GM12873 (cell line): ENCODE measurements around the gene CFAP61.

ENCODE experiments used
- TF ChIP-seq, protein P1 (sequence below): IDR thresholded peaks from 2 replicates; pipeline ENCODE4 v1.5.1; 2012; ENCODE audit warnings: low read depth, mild to moderate bottlenecking, moderate library complexity, low read length, control low read depth; ENCODE audit not compliant: insufficient read depth; ENCODE audit errors: missing control alignments

The CFAP61 gene

DNA sequence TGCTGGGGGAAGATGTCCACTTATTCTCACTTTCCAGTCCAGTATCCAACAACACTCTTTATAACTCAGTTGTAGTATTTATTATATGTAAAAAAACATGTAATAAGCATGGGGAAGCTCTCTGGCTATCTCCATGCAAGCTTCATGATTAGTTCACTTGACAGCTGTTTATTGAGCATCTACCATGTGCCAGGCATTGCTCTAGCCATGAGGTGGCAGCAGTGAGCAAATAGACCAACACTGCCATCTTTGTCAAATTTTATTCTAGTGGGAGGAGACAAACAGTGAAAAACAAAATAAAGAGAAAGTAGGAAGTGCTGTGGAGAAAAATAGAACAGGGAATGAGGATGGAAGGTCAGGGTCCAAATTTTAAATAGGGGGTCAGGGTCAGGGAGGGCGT is 131.8 kb downstream of the CFAP61 start:
- TF ChIP-seq, protein P1, sequence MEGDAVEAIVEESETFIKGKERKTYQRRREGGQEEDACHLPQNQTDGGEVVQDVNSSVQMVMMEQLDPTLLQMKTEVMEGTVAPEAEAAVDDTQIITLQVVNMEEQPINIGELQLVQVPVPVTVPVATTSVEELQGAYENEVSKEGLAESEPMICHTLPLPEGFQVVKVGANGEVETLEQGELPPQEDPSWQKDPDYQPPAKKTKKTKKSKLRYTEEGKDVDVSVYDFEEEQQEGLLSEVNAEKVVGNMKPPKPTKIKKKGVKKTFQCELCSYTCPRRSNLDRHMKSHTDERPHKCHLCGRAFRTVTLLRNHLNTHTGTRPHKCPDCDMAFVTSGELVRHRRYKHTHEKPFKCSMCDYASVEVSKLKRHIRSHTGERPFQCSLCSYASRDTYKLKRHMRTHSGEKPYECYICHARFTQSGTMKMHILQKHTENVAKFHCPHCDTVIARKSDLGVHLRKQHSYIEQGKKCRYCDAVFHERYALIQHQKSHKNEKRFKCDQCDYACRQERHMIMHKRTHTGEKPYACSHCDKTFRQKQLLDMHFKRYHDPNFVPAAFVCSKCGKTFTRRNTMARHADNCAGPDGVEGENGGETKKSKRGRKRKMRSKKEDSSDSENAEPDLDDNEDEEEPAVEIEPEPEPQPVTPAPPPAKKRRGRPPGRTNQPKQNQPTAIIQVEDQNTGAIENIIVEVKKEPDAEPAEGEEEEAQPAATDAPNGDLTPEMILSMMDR, result peak; percentile 69

DNA sequence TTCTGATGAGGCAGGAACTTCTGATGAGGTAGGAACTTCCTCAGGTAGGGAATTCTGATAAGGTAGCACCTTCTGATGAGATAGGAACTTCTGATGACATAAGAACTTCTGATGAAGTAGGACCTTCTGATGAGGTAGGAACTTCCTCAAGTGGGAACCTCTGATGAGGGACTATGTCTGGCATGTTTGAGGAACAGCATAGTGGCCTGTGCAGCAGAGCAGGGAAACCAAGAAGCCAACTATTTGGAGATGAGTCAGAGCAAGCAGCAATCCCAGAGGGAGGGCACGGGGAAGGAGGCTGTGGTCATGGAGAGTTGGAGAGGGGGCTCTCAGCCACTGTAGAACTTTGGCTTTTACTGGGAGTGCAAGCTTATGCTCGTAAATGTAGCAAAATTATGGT is 132.4 kb downstream of the CFAP61 start:
- TF ChIP-seq, protein P1, result no peak

DNA sequence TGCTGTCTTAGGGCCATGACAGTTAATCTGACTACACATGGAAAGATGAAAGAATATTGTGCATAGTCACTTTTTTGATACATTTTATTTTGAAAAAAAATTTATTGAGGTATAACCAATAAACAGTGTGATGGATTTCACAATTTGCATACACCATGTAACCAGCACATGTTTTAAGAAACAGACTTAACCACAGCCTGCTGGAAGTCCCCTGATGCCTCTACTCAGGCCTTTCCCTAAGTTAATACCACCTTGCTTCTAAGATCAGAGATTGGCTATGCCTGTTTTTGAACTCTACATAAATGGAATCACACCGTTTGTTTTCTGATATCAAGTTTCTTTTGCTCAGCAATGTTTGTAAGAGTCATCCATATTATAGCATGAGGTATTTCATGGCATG is 136.3 kb downstream of the CFAP61 start:
- TF ChIP-seq, protein P1, result no peak

DNA sequence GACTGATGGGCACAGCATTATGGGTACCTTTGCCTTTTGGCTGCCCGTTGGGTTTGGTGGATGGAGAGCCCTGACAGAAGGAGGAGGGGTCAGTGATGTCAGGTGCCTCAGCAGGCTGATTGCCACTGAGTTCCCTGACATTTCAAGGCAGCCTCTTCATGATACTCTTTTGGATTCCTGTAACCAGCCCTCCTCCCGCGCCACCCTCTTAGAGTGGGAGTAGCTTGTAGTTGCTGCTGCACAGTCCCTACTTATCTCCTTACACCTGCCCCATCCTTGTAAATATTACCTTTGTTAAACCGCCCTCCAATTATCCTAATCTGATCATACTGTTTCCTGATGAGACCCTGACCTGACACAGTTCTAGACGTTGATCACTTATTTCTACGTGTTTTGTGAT is 140.0 kb downstream of the CFAP61 start:
- TF ChIP-seq, protein P1, result no peak

DNA sequence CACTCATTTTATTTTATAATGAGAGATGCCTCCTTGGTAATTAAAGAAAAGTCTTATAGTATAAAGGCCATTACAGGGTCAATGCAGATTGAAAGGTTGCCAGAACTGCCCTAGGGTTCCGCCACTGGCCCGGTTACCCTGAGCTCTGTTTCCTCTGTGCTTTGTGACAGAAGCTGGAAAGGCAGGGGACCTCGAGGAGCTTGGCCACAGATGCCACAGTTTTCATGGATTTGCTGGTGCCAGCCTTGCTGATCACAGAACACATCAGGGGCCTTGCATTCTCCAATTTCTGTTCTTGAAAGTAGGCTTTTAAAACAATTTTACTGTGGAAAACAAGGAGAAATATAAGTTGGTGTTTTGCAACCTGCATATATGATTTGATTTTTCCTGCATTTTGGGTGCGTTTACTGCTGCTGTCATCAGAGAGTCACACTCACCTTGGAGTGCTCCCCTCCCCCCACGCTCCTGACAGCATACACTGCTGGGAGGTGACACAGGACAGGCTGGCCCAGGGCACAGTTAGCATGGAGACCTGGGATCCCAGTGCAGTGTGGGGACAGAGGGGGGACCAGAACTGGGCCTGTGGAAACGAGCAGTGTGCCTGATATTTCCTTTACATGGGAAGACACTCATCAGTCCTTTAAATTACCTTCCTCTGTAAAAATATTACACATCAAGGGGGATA is 142.8 kb downstream of the CFAP61 start:
- TF ChIP-seq, protein P1, result no peak

DNA sequence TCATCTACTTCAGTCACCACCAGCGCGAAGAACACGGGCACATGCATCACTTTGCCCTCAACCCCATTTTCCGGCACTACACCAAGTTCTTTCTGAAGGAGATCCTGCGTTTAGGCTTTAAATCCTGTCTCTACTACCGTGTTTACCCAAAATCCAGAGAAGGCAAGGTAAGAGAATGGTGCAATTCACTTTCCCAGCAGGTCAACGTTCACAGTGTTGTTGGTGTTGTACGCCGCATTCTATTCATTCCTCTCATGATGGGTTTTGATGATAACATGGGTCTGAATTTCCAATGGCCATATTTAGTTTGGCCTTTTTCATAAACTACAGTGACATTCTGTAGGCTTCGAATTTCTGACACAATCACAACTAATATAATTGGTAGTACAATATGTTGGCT is 144.3 kb downstream of the CFAP61 start:
- TF ChIP-seq, protein P1, result no peak

DNA sequence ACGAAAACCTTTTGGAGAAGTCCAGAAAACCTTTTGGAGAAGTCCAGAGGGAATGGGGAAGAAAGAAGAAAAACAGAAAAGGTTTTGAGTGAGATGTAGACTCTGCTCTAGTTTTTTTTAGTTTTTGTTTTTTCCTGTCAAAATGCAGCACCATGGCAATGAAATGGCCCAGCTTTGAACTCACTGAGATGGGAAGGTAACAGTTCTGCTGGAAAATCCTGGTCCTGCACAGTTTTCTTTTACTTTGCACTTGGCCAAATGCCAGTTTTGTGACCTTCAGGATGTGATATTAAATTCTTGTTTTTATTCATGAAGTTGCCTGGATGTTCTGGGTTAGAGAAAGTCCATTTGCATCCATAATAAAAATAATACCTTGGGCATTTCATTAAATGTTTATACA is 145.7 kb downstream of the CFAP61 start:
- TF ChIP-seq, protein P1, result no peak
